Testis (tissue), 3 donors: ENCODE data around the gene RILPL2. TPM values are rescaled to one million over a fixed set of nuclear protein-coding genes. Genes with fewer than 3 reads are reported as not detected.
"Not testable (repeated sequence)": the region's sequence is repeated elsewhere in the genome, so short reads cannot be mapped to it uniquely, and the experiment has no call there.

Experiments
- DNase-seq: peaks from one replicate; pipeline ENCODE4 v3.0.0-alpha.2; 2019
- H3K27ac ChIP-seq, 2 donors: fragments of 200-600 bp; sonication (generic); one replicate each; pipeline ENCODE4 v1.5.1; 2019
- H3K27me3 ChIP-seq: fragments of 200-600 bp; sonication (generic); one replicate; pipeline ENCODE4 v1.5.1; 2019
- H3K36me3 ChIP-seq: fragments of 200-600 bp; sonication (generic); one replicate; pipeline ENCODE4 v1.5.1; 2017; ENCODE audit warnings: low read depth; ENCODE audit errors: missing control alignments
- H3K4me1 ChIP-seq: fragments of 200-600 bp; sonication (generic); one replicate; pipeline ENCODE4 v1.5.1; 2019
- H3K4me3 ChIP-seq, 2 donors: fragments of 200-600 bp; sonication (generic); one replicate each; pipeline ENCODE4 v1.5.1; 2017 to 2019
- H3K9me3 ChIP-seq: fragments of 200-600 bp; sonication (generic); one replicate; pipeline ENCODE4 v1.5.1; 2017
- POLR2A ChIP-seq: fragments of 450-650 bp; IDR thresholded peaks from one replicate; pipeline ENCODE4 v1.6.1; 2017; ENCODE audit warnings: antibody characterized with exemption, mild to moderate bottlenecking, moderate library complexity
- WGBS, 2 donors: methylation state at CpG; one replicate each; pipeline ENCODE4 v1.1.5; 2018; 5-methylcytosine and 5-hydroxymethylcytosine counted together
- intact Hi-C: fragments of 100-400 bp; cut with DNase I; formaldehyde crosslinking; loops from one replicate; pipeline ENCODE4 v1.15.1; 2023; ENCODE audit warnings: low total_unique reads
- polyA plus RNA-seq: library from polyadenylated mRNA; stranded (reverse); fragments of 350-450 nt; fragmentation: Illumina TruSeq; extraction: RNeasy Lipid Tissue Mini Kit (QIAGEN cat#74804); gene quantifications from one replicate; pipeline ENCODE4 v1.2.3, GENCODE V29; 2014; ENCODE audit warnings: low read depth, low replicate concordance; ENCODE audit not compliant: insufficient read depth
- total RNA-seq, 2 donors: library from RNA; depleted of rRNA; stranded (reverse); fragments of >200 nt; gene quantifications; one replicate each; pipeline ENCODE4 v1.2.3, GENCODE V29; 2016
- TF ChIP-seq, protein P1 (sequence below), 3 experiments: fragments of 450-650 bp in 2 of 3; fragments of 200-600 bp in 1 of 3; sonication (generic) in 1 of 3; IDR thresholded peaks; one replicate each; pipeline ENCODE4 v1.5.1; 2016 to 2019; ENCODE audit warnings: antibody characterized with exemption in 3 of 3, mild to moderate bottlenecking in 2 of 3, moderate library complexity in 1 of 3

RILPL2 gene
- total and polyA plus RNA-seq, 3 donors from 2014 or later = 2.2 to 3.6 (median 2.8) TPM

DNA sequence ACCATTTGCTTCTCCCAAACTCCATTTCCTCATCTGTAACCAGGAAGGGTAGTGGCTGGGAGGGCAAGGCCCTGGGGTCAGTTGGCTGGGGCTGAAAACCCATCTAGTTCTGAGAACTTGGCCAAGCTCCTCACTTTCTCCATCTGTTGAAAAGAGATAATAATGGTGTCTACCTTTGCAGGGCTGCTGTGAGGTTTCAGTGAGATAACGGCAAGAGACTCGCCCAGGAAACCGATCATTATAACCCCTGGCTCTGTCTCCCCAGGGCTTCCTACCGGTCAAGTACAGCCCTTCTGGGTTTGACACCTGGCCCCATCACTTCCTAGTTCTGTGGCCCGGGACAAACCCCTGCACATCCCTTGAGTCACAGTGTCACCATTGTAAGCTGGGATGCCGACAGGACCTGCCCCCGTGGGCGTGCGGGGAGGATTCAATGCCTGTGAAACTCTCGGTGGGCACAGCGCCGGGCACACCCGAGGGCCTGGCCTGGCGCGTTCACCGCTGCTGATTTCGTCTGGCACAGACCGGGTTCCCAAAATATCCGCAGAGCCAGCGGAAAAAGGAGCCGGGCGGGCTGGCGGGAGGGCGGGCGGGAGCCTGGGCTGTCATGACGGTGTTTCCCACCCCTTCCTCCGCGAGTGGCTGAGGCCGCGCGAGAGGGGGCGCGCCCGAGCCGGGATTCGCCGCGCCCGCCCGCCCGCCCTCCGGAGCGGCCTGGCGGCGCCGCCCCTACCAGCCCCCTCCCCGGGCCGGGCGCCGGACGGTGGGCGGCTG lies 48.1 kb downstream of the RILPL2 start:
- Histone ChIP-seq H3K4me1 (peaks cover 31% of the 10 kb centered on the region), H3K4me3 (peak overlapping the region; percentile 48 to 63), H3K9me3 (no peaks in the 10 kb centered on the region), H3K27me3 (no peaks in the 10 kb centered on the region), H3K27ac (peak overlapping the region; percentile 86 to 94), H3K36me3 (no peaks in the 10 kb centered on the region)
- intact Hi-C loops = no loop called here
- peak; percentile 80 for DNase-seq
- TF ChIP-seq POLR2A = no peak
- TF ChIP-seq, protein P1, sequence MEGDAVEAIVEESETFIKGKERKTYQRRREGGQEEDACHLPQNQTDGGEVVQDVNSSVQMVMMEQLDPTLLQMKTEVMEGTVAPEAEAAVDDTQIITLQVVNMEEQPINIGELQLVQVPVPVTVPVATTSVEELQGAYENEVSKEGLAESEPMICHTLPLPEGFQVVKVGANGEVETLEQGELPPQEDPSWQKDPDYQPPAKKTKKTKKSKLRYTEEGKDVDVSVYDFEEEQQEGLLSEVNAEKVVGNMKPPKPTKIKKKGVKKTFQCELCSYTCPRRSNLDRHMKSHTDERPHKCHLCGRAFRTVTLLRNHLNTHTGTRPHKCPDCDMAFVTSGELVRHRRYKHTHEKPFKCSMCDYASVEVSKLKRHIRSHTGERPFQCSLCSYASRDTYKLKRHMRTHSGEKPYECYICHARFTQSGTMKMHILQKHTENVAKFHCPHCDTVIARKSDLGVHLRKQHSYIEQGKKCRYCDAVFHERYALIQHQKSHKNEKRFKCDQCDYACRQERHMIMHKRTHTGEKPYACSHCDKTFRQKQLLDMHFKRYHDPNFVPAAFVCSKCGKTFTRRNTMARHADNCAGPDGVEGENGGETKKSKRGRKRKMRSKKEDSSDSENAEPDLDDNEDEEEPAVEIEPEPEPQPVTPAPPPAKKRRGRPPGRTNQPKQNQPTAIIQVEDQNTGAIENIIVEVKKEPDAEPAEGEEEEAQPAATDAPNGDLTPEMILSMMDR (IDR thresholded peaks at IDR 0.05) = no peak
- WGBS, 2 donors = 0 to 3% methylated on average over 5 to 24 of the region's 52 CpGs

DNA sequence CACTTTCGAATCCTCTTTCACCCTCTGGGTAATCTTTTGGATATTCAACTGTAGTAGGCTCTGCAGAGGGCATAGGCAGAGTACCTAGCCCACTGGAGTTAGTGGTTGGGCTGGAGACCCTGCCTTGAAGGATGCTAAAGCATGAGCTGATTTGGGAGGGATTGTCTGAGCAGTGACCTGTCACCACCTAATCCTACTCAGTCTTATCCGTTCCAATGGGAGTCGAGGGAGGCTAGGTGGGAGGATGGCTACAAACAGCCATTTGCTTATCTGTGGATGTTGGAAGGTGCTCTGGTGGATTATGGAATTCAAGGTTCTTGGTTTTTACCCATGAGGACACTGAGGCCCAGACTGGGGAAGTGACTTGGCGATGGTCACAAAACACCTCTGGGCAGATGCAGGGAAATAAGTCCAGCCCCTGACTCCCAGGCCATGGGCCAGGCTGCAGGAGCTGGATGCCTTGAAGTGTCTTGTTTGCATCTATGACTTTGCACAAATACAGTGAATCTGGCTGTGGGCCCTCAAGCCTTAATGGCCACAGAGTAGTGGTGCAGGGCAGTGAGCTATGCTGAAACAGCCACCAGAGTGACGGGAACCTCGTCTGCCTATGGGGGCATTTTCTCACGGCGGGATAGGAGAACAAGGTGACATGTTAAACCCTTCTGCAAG lies 48.8 kb downstream of the RILPL2 start:
- no peaks in the 10 kb centered on the region for H3K36me3 ChIP-seq
- no peaks in the 10 kb centered on the region for H3K27me3 ChIP-seq
- WGBS, 2 donors = 50 to 58% methylated on average over 4 to 8 of the region's 8 CpGs
- DNase-seq = no peak
- no peaks in the 10 kb centered on the region for H3K9me3 ChIP-seq
- H3K27ac ChIP-seq = peak overlapping the region; percentile 86 to 94
- H3K4me1 ChIP-seq = peaks cover 31% of the 10 kb centered on the region
- intact Hi-C loops = no loop called here
- no peak for TF ChIP-seq POLR2A
- TF ChIP-seq, protein P1 (IDR thresholded peaks at IDR 0.05) = no peak
- H3K4me3 ChIP-seq = no peak overlapping the region

DNA sequence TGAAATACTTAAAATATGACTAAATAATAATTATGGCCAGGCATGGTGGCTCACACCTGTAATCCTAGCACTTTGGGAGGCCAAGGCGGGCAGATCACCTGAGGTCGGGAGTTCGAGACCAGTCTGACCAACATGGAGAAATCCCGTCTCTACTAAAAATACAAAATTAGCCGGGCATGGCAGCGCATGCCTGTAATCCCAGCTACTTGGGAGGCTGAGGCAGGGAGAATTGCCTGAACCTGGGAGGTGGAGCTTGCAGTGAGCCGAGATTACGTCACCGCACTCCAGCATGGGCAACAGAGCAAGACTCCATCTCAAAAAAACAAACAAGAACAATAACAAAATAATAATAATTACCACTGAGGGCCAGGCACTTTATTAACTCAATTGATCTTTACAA lies 50.9 kb downstream of the RILPL2 start:
- H3K4me3 ChIP-seq, H3K27me3 ChIP-seq, H3K27ac ChIP-seq, intact Hi-C loops, H3K36me3 ChIP-seq, DNase-seq, H3K9me3 ChIP-seq: not testable (repeated sequence)
- peaks cover 23% of the 10 kb centered on the region for H3K4me1 ChIP-seq
- WGBS, 2 donors = 93 to 95% methylated on average over 9 of the region's 9 CpGs

DNA sequence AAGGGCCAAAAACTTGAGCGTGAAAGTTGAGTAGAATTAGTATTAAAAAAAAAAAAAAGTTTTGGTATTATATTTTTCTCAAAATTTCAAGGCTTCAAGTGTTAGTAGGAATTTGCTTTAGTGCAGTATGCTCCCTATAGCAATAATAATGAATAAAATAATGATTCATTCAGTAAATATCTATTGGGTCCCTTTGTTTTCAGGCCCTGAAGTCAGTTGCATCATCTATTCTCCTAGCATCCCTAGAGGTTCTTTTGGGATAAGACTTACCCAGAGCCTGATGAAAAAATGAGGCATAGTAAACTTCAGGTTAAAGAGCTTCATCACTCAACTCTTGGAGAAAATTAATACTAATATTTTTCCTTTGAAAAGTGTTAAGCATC lies 51.5 kb downstream of the RILPL2 start:
- H3K4me3 ChIP-seq = peak overlapping the region; percentile 58 to 82
- H3K4me1 ChIP-seq = peaks cover 19% of the 10 kb centered on the region
- H3K9me3 ChIP-seq = no peaks in the 10 kb centered on the region
- H3K36me3 ChIP-seq = no peaks in the 10 kb centered on the region
- intact Hi-C loops = no loop called here
- no peak for DNase-seq
- H3K27me3 ChIP-seq = no peaks in the 10 kb centered on the region
- TF ChIP-seq POLR2A = no peak
- TF ChIP-seq, protein P1 (IDR thresholded peaks at IDR 0.05) = no peak
- WGBS, 2 donors = 5 to 14% methylated on average over 1 of the region's 1 CpG
- H3K27ac ChIP-seq = no peak overlapping the region

DNA sequence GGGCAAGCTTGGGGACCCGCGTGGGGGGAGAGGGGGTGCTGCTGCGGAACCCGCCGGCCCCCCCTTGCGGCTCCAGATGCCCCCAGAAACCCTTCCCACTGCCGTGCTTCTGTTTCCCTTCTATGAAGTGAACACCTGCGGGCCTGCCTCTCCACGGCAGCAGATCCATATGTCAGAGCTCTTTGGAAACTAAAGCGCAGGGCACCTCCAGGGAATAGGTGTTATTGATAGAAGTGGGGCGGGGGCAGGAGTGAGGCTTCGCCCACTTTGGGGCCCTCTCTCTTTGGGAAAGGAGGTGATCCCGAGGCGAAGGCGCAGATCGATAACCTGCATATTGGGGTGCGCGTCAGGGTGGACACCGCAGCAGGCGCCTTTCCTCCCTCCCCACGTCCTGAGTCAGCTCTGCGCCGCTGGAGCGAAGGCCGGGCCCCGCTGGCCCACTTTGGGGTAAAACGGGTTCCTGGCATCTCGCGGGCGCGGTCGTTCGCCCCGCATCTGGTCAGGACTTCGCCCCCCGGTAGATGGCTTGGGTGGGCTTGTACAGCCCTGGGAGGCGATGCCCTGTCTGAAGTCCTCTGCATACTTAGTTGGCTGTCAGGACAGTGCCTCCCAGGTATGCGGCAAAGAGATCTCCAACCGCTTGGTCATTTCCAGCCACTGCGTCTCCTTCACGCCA lies 52.0 kb downstream of the RILPL2 start:
- DNase-seq = peak; percentile 20
- WGBS, 2 donors = 2 to 4% methylated on average over 17 to 36 of the region's 41 CpGs
- Histone ChIP-seq H3K4me1 (peaks cover 18% of the 10 kb centered on the region), H3K4me3 (peak overlapping the region; percentile 58 to 82), H3K27ac (peak overlapping the region; percentile 69 to 74), H3K9me3 (no peaks in the 10 kb centered on the region), H3K36me3 (no peaks in the 10 kb centered on the region), H3K27me3 (no peaks in the 10 kb centered on the region)
- TF ChIP-seq, protein P1 (IDR thresholded peaks at IDR 0.05) = no peak
- TF ChIP-seq POLR2A = no peak
- intact Hi-C loops = no loop called here
